HG03139 (cell line): ENCODE results near the gene FZD10.

Experiments
- ATAC-seq: cut with Tn5 transposase; IDR thresholded peaks from one replicate; pipeline ENCODE4 v1.9.1; 2021; ENCODE audit not compliant: unreplicated experiment

FZD10 gene

DNA sequence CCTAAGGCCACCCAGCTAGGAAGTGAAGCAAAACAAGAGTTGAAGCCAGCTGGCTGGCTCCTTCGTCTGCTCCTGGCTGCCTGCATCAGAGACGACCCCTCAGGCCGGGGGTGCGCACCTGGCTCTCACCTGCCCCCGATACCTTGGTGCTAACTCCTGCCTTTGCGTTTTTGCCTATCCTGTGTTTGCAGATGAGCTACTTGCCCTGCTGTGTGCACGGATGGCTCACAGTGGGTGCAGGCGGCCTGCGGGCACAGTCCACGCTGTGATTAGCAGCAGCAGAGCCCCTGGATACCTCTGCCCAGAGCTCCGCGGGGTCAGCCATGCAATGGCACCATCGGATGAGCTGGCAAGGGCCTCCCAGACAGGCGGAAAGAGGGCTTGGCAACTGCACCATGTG lies 31.2 kb upstream of the FZD10 start:
- ATAC-seq, result no peak

GRCh38 chr12:130131801-130132200 lies 30.5 kb upstream of the FZD10 start:
- no peak for ATAC-seq

DNA sequence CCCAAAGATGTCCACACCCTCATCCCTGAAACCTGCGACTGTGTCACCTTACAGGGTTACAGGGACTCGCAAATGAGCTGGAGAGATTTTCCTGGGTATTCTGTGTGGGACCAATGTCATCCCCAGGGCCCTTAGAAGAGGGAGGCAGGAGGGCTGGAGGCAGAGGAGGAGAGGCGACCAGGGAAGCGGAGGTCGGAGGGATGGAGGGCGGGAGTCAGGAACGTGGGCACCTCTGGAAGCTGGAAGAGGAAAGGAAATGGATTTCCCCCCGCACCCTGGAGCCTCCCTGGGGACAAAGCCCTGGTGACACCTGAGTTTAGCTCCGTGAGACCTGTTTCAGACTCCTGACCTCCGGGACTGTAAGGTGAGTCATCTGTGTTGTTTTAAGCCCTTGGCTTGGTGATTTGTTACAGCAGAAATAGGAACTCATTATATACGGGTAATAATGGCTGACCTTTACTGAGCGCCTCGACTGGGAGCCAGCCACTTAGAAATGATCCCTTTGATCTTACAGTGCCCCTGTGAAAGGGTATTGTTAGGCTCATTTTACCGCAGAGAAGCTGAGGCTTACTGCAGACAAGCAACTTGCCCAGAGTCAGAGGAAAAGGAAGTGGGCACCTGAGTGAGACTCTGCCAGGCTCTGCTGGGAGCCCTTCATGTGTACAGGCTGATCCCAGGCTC lies 29.3 kb upstream of the FZD10 start:
- ATAC-seq, result no peak

GRCh38 chr12:130133851-130134562 lies 28.3 kb upstream of the FZD10 start:
- ATAC-seq, result no peak

DNA sequence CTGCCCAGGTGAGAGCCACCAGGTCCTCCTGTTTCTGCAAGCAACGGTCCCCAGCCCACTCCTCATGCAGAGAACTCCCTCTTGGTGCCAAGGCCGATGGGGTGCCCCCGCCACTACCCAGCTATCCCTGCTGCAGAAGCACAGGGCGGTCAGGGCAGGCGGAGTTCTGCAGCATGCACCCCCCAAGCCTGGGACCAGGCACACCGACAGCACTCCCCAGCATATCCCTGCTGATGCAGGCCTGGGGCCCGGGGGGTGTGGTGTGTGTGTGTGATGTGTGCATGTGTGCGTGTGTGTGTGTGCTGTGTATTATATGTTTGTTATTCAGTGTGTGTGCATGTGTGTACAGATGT lies 27.7 kb upstream of the FZD10 start:
- ATAC-seq, result no peak

- ATAC-seq, result no peak
Observed at GRCh38 chr12:130136509-130137039, 25.7 kb upstream of the FZD10 start.

DNA sequence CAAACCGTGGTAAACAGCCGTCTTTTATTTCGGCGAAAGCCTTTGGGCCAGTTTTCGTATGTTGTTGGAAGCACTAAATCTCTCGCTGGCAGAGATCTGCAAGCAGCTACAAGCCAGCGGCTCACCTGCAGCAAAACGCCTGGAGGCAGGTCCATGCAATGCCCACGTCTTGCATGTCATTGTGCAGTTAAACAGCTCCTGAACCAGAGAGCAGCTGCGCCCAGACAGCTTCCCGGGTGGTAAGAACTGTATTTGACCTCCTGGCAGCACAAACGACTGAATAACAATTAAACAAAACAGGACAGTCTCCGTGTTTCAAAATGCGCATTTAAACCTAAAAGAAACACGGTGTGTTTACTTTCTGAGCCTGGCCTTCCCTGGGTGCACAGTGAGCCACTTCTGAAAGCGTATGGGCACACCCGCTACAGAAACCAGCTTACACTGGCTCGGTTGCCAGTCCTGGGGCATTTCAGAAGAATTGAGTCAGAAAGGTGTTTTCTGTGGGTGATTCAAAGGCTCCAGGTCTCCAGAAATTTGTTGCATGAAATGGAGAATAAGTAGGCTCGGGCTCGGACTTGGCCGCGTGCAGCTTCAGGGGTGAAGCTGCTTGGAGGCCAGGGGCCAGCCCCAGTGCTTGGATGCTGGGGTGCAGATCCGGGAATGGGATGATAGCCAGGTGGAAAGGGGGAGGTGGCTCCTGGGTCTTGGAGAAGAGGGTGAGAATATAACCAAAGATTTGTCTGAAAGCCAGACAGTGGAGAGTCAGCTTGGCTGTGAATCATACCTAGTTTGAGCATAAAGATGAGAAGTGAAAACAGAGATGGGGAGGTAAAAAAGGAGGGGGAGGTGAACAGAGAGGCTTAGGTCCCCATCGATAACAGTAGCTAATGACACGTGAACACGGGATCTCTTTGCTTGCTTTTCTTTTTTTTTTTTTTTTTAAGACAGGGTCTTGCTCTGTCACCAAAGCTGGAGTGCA lies 24.9 kb upstream of the FZD10 start:
- no peak for ATAC-seq

DNA sequence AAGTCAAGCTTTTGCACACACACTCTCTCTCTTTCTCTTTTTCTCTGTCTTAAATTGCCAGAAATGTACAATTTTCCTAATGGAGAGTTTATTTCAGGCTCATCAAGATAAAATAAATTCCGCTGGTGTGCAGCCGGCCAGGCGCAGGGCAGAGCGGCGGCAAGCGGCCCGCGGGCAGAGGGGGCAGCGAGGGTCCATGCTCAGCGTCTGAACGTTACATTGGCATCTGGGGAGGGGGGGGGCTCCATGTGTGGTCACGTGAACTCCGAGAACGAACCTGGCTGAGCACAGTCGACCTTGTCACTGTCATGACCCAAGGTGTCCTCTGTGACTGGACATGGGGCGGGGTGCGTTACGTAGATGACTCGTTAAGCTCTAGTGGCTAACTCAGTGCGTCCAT lies 23.8 kb upstream of the FZD10 start:
- ATAC-seq, result no peak

DNA sequence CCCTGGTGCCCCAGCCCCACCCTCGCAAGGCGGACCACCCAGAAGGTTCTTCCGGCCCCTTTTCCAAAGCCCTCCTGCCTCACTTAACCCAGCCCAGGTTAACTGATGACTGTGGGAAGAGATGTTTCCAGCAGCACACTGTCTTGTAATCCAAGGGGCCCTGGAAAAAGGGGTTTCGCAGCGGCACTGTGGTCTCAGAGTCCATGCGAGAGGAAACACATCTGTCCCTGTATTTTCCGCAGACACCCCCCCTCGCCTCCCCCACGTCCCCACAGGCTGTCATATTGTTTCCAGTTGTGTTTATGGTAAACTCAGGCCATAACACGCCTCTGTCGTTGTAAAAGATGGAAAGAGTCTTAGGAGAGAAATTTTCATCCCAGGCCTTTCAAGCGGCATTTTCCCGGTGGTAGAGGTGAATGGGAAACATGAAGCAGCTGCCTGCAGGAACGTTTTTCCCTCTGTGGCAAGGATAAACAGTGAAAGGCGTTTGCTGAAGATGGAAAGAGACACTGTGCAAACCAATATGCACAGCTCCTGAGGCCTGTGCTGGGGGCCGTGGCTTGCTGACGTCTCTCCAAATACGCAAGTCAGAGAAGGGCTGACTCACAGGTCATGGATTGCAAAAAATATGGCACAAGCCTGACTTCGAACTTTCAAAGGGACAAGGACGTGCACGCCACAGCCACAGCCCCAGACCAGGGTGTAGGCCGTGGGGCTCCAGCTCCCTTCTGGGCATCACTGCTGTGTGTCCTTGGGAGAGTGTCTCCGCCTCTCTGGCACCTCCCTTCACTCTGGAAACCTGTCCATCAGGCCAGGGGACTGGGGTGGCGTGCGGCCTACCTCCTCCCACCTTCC lies 22.5 kb upstream of the FZD10 start:
- no peak for ATAC-seq

DNA sequence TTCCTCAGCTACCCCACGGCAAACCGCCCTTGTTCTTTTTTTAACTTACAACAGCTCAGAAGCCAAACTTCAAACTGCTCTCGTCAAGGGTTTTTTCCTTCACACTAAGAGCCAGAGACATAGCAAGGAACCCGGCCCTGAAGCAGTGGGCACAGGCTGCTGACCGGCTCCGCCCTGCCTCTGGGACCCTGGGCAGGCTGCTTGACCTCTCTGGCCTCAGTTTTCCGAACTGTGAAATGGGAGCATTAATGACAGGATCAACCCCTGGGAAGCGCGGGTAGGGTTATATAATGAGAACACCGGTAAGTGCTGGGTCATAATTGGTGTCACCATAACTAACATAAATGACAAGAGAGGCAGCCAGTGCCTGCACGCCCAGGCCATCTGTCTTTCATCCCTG lies 21.2 kb upstream of the FZD10 start:
- no peak for ATAC-seq

DNA sequence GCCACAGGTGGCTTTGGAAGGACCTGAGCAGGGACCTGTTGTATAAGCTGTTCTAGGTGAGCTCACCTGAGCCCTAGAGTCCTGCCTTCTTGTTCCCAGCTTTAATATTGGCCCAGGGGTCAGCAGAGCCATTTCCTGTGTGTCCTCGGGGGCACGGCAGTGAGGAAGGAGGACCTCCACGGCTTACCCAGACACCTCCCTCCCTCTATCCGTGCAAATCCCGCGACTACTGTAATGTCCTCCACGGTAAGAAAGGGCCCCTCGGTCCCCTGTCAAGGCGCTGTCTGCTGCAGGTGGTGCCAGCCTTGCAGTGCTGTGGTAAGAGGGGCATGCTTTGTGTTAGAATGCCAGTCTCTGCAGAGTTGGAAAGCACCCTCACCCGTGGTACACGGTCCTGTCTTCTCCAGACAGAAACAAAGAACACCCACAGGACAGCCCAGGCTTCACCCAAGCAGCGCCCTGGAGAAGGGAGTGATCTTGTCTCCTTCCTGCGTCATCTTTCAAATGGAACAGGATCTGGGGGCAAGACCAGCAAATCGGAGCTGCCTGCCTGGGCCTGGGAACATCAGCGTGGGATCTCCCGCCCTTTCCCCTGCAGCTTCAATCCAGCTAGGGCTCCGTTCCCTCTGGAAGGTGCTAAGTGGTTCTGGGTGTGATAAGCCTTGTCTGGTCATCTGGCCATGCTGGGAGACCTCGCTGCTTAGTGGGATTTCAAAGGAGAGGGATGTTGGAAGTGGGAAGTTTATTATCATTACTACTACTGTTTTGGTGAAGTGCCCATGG lies 20.2 kb upstream of the FZD10 start:
- no peak for ATAC-seq

GRCh38 chr12:130142736-130143135 lies 19.5 kb upstream of the FZD10 start:
- no peak for ATAC-seq

DNA sequence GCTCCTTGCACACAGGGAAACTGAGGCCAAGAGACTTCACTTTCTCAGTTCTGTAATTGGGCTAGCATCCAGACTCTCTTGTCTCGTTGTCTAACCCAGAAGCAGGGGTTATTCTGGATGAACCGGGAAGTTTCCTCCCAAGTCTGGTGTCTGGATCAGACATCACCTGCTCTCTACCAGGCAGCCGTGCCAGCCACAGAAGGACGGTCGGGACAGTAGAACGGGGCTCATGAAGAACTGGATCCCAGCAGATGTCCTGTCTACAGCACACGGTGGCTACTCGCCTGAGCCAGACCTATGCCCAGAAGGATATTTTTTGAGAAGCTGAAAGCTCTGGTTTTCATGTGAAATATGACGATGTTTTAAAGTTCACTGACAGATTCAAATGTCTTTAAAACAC lies 19.1 kb upstream of the FZD10 start:
- no peak for ATAC-seq

- ATAC-seq, result no peak
Observed at GRCh38 chr12:130144256-130144655, 18.0 kb upstream of the FZD10 start.

- ATAC-seq, result no peak
Observed at GRCh38 chr12:130145731-130146130, 16.5 kb upstream of the FZD10 start.

- ATAC-seq, result no peak
Observed at GRCh38 chr12:130146176-130146931, 15.9 kb upstream of the FZD10 start.

DNA sequence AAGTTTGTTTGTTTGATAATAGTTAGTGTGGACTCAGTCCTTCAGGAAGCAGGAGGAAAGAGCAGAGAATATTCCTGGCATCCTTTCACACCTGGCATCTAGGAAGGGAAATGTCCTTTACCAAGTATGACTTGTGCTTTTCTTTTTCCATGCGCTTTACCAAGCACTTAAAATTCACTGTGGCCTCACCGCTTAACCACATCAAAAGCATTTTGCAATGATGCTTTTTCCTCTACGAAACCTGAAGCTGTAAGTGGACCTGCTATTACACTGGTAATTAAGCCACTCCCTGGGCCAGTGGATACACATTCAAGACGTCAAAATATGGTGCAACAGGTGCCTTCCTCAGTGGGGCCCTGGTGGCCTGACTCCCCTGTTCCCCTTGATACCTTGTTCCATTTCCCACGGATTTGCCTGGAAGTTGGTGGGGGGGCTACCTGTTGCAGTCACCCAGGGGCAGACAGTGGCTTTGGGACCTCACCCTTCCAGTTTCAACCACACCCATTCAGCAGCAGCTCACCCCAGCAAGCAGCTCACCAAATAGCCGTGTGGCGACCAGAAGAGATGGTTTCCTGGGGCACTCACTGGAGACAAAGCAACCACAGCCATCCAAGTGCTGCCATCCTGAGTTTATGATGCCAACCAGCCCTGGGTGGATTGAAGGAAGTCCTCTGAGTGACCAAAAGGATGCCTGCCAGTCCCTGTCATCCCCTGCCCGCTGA lies 14.2 kb upstream of the FZD10 start:
- ATAC-seq, result no peak

- no peak for ATAC-seq
Observed at GRCh38 chr12:130151846-130152245, 10.4 kb upstream of the FZD10 start.
